ENCODE results near the gene IP6K2. TPM values are rescaled to one million over a fixed set of nuclear protein-coding genes. Genes with fewer than 3 reads are reported as not detected.

Gene IP6K2
- total RNA-seq, 2 experiments from 2014 or later = 97.2 to 121 TPM

DNA sequence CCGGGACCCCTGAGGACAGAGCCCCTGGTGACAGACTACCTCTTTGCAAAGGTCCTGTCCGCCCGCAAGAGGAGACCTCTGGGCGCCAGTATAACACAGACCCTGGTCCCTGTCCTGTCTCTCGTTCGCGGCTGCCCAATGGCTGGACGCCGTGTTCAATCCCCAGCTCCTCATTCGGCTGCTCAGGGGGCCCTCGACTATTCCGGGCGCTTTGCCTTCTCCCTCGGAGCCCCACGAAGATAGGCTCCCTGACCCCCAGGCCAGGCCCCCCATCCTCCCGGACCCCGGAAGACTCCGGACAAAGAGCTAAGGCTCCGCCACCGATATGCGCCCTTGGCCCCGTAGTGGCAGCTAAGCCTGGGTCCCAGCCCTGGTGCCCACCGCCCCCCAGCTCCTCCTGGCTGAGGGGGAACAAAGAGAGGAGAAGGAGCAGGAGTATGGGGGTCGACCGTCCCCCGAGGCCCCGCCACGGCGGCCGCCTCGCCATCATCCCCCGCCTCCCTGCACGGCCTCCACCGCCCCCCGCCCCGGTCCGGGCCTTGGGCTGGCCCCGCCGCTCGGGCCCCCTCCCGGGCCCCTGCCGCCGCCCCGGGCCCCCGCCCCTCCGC lies 54.8 kb downstream of the IP6K2 start:
- DNase-seq (no peak), ATAC-seq (ENCODE audit: poor library complexity) (no peak)
- no peaks in the 10 kb centered on the region for H3K9me3 Mint-ChIP-seq
- H3K27ac Mint-ChIP-seq = no peak overlapping the region
- H3K4me3 ChIP-seq (ENCODE audit: low read length) = no peak overlapping the region
- H3K4me1 ChIP-seq (ENCODE audit: insufficient read depth, low read length) = peaks cover 39% of the 10 kb centered on the region
- TF ChIP-seq, protein P1, sequence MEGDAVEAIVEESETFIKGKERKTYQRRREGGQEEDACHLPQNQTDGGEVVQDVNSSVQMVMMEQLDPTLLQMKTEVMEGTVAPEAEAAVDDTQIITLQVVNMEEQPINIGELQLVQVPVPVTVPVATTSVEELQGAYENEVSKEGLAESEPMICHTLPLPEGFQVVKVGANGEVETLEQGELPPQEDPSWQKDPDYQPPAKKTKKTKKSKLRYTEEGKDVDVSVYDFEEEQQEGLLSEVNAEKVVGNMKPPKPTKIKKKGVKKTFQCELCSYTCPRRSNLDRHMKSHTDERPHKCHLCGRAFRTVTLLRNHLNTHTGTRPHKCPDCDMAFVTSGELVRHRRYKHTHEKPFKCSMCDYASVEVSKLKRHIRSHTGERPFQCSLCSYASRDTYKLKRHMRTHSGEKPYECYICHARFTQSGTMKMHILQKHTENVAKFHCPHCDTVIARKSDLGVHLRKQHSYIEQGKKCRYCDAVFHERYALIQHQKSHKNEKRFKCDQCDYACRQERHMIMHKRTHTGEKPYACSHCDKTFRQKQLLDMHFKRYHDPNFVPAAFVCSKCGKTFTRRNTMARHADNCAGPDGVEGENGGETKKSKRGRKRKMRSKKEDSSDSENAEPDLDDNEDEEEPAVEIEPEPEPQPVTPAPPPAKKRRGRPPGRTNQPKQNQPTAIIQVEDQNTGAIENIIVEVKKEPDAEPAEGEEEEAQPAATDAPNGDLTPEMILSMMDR (IDR thresholded peaks at IDR 0.05) = no peak
- peaks cover 37% of the 10 kb centered on the region in 2 experiments for H3K27me3 ChIP-seq (ENCODE audit: control insufficient read depth in 1 of 2, insufficient read depth in 2 of 2, low read length in 2 of 2)
- no peaks in the 10 kb centered on the region for H3K36me3 Mint-ChIP-seq (ENCODE audit: low read depth)
- H3K4me1 Mint-ChIP-seq (ENCODE audit: low read depth) = peaks cover 1% of the 10 kb centered on the region
- CTCF ChIA-PET = interaction anchor here (0.8 kb wide), 1 partner anchor 24 kb away, joined by 4 read pairs; the partner anchor contains the start of gene NCKIPSD
- peaks cover 53% of the 10 kb centered on the region for H3K27me3 Mint-ChIP-seq
- no peak overlapping the region for H3K27ac ChIP-seq (ENCODE audit: low read depth in 1 of 2, low read length in 2 of 2)
- H3K4me3 Mint-ChIP-seq = no peak overlapping the region
- POLR2A ChIA-PET = interaction anchor here (0.9 to 1.2 kb wide), 4 partner anchors 27 to 431 kb away, joined by 3 to 6 read pairs (median 4); partner anchors contain the start of genes IP6K2, QRICH1 and SLC26A6
- H3K9me3 ChIP-seq (ENCODE audit: control insufficient read depth in 1 of 2, insufficient read depth in 1 of 2, low read length in 2 of 2) = peaks cover 0 to 41% of the 10 kb centered on the region in 2 experiments
- no peaks in the 10 kb centered on the region for H3K36me3 ChIP-seq (ENCODE audit: insufficient read depth, low read length)
- intact Hi-C loops (cut with DNase I, micrococcal nuclease) = no loop called here

DNA sequence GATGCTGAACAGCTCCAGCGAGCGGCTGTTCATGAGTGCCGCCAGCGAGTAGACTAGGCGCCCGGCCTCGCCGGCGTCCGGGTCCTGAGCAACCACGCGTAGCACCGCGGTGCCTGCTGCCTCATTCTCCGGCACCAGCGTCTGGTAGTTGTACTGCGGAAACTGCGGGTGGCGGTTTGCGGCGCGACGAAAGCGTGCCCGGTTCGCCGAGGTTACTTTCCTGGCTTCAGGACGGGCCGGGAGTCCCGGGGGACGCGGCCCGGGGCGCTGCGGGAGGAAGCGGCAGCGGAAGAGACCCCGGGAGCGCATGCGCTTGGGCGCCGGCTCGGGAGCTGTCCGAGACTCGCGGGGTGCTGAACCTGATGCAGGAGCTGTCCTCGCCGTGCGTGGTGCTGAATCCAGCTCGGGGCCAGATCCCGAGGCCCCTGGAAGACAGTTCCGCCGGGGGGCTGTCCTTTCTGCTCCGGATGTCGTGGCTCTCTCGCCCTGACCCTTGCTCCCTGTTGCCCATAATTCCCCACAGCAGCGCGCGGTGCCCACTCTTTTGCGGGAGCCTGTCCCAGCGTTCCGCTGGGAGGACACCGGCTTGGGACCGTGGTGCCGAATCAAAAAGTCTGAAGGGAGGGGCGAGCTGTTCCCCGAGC lies 55.4 kb downstream of the IP6K2 start:
- ATAC-seq (ENCODE audit: poor library complexity) (peak; percentile 65), DNase-seq (peak; percentile 62 to 88 (median 68))
- intact Hi-C loops (cut with DNase I, micrococcal nuclease) = no loop called here
- Histone ChIP-seq H3K4me3 (ENCODE audit: low read length) (peak overlapping the region; percentile 43), H3K9me3 (ENCODE audit: control insufficient read depth in 1 of 2, insufficient read depth in 1 of 2, low read length in 2 of 2) (peaks cover 0 to 41% of the 10 kb centered on the region in 2 experiments), H3K36me3 (ENCODE audit: insufficient read depth, low read length) (no peaks in the 10 kb centered on the region), H3K27ac (ENCODE audit: low read depth in 1 of 2, low read length in 2 of 2) (no peak overlapping the region), H3K4me1 (ENCODE audit: insufficient read depth, low read length) (peaks cover 45% of the 10 kb centered on the region), H3K27me3 (ENCODE audit: control insufficient read depth in 1 of 2, insufficient read depth in 2 of 2, low read length in 2 of 2) (peaks cover 37% of the 10 kb centered on the region in 2 experiments)
- peaks cover 5% of the 10 kb centered on the region for H3K4me1 Mint-ChIP-seq (ENCODE audit: low read depth)
- ChIA-PET POLR2A (interaction anchor here (0.9 to 1.2 kb wide), 3 partner anchors 27 to 432 kb away, joined by 3 to 6 read pairs (median 4); partner anchors contain the start of genes QRICH1 and SLC26A6), CTCF (interaction anchor here (0.8 to 1.0 kb wide), 2 partner anchors 24 to 26 kb away, joined by 4 read pairs; partner anchors contain the start of genes NCKIPSD and SLC26A6)
- peaks cover 53% of the 10 kb centered on the region for H3K27me3 Mint-ChIP-seq
- peak overlapping the region; percentile 38 for H3K4me3 Mint-ChIP-seq
- H3K36me3 Mint-ChIP-seq (ENCODE audit: low read depth) = no peaks in the 10 kb centered on the region
- TF ChIP-seq, protein P1 (IDR thresholded peaks at IDR 0.05) = no peak
- H3K9me3 Mint-ChIP-seq = no peaks in the 10 kb centered on the region
- no peak overlapping the region for H3K27ac Mint-ChIP-seq

DNA sequence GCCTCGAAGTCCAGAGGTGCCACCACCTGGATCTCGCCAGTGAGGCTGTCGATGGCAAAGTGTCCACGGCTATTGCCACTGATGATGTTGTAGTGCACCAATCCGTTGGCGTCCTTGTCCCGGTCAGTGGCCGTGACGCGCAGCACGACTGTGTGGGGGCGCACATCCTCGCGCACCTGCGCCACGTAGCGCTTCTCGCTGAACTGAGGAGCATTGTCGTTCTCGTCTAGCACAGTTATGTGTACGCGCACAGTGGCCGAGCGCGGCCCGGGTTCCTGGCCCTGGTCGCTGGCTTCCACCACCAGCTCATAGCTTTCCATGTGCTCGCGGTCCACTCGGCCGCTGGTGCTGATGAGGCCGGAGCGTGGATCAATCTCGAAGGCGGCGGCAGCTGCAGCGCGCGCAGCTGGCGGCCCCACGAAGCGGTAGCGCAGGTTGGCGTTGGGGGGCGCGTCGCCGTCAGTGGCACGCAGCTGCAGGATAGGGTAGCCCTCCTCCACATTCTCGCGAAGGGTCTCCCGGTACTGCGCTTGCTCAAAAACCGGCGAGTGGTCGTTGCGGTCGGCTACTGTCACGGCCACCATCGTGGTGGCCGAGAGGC lies 56.1 kb downstream of the IP6K2 start:
- intact Hi-C loops (cut with DNase I, micrococcal nuclease) = no loop called here
- CTCF ChIA-PET = interaction anchor here (0.5 to 1.0 kb wide), 2 partner anchors 25 to 872 kb away, joined by 3 to 4 read pairs; partner anchors contain the start of gene SLC26A6
- peaks cover 53% of the 10 kb centered on the region for H3K27me3 Mint-ChIP-seq
- H3K27ac Mint-ChIP-seq = no peak overlapping the region
- no peaks in the 10 kb centered on the region for H3K36me3 Mint-ChIP-seq (ENCODE audit: low read depth)
- no peak overlapping the region for H3K4me3 Mint-ChIP-seq
- TF ChIP-seq, protein P1 (IDR thresholded peaks at IDR 0.05) = no peak
- no peaks in the 10 kb centered on the region for H3K9me3 Mint-ChIP-seq
- peaks cover 49% of the 10 kb centered on the region for H3K4me1 ChIP-seq (ENCODE audit: insufficient read depth, low read length)
- peaks cover 5% of the 10 kb centered on the region for H3K4me1 Mint-ChIP-seq (ENCODE audit: low read depth)
- no peak overlapping the region for H3K4me3 ChIP-seq (ENCODE audit: low read length)
- no peak for DNase-seq
- H3K9me3 ChIP-seq (ENCODE audit: control insufficient read depth in 1 of 2, insufficient read depth in 1 of 2, low read length in 2 of 2) = peaks cover 0 to 41% of the 10 kb centered on the region in 2 experiments
- H3K27ac ChIP-seq (ENCODE audit: low read depth in 1 of 2, low read length in 2 of 2) = no peak overlapping the region
- H3K27me3 ChIP-seq (ENCODE audit: control insufficient read depth in 1 of 2, insufficient read depth in 2 of 2, low read length in 2 of 2) = peaks cover 37% of the 10 kb centered on the region in 2 experiments
- POLR2A ChIA-PET = interaction anchor here (1.0 kb wide), 1 partner anchor 26 kb away, joined by 6 read pairs; the partner anchor contains the start of gene SLC26A6
- ATAC-seq (ENCODE audit: poor library complexity) = no peak
- H3K36me3 ChIP-seq (ENCODE audit: insufficient read depth, low read length) = no peaks in the 10 kb centered on the region

All from CD4-positive, alpha-beta T cell (primary cell).